Measurements from ENCODE around the gene PKN2. TPM values are rescaled to one million over a fixed set of nuclear protein-coding genes. Genes with fewer than 3 reads are reported as not detected.

PKN2 gene
- polyA plus RNA-seq, 3 donors from 2014 or later = 4.0 to 6.9 (median 5.4) TPM

GRCh38 chr1:88753506-88753905, 69.4 kb downstream of the PKN2 start:
- H3K4me3 Mint-ChIP-seq = no peak overlapping the region
- peaks cover 0 to 11% (median 10%) of the 10 kb centered on the region in 3 donors for H3K36me3 Mint-ChIP-seq
- H3K4me1 Mint-ChIP-seq = peaks cover 0 to 13% of the 10 kb centered on the region in 2 donors
- DNase-seq = no peak
- no peaks in the 10 kb centered on the region for H3K27me3 Mint-ChIP-seq (ENCODE audit: low read depth in 3 of 3)
- no peak overlapping the region for H3K27ac Mint-ChIP-seq
- H3K9me3 Mint-ChIP-seq = no peaks in the 10 kb centered on the region

- H3K36me3 Mint-ChIP-seq = peaks cover 0 to 10% (median 3%) of the 10 kb centered on the region in 3 donors
- peaks cover 2 to 16% of the 10 kb centered on the region in 2 donors for H3K4me1 Mint-ChIP-seq
- peak overlapping the region in 1 of 6 donors; percentile 1 for H3K27ac Mint-ChIP-seq
- no peaks in the 10 kb centered on the region for H3K9me3 Mint-ChIP-seq
- H3K4me3 Mint-ChIP-seq = no peak overlapping the region
- peaks cover 0 to 2% (median 0%) of the 10 kb centered on the region in 3 donors for H3K27me3 Mint-ChIP-seq (ENCODE audit: low read depth in 3 of 3)
- DNase-seq = no peak
Measured at GRCh38 chr1:88763649-88764406, 79.8 kb downstream of the PKN2 start.

- Mint-ChIP-seq H3K27ac (peak overlapping the region in 1 of 6 donors; percentile 25), H3K27me3 (ENCODE audit: low read depth in 3 of 3) (peaks cover 0 to 2% (median 0%) of the 10 kb centered on the region in 3 donors), H3K4me3 (no peak overlapping the region), H3K36me3 (peaks cover 11 to 13% (median 12%) of the 10 kb centered on the region in 3 donors), H3K4me1 (peaks cover 0 to 10% of the 10 kb centered on the region in 2 donors), H3K9me3 (no peaks in the 10 kb centered on the region)
- DNase-seq = no peak
Measured at GRCh38 chr1:88768187-88768586, 84.1 kb downstream of the PKN2 start.

- DNase-seq = no peak
- H3K27ac Mint-ChIP-seq = peak overlapping the region in 2 of 6 donors; percentile 1 to 19
- no peak overlapping the region for H3K4me3 Mint-ChIP-seq
- H3K4me1 Mint-ChIP-seq = peaks cover 3 to 10% of the 10 kb centered on the region in 2 donors
- no peaks in the 10 kb centered on the region for H3K9me3 Mint-ChIP-seq
- H3K36me3 Mint-ChIP-seq = peaks cover 11 to 16% (median 15%) of the 10 kb centered on the region in 3 donors
- peaks cover 0 to 2% (median 0%) of the 10 kb centered on the region in 3 donors for H3K27me3 Mint-ChIP-seq (ENCODE audit: low read depth in 3 of 3)
Measured at GRCh38 chr1:88768816-88769215, 84.7 kb downstream of the PKN2 start.

- DNase-seq = no peak
- Mint-ChIP-seq H3K36me3 (peaks cover 32 to 49% (median 36%) of the 10 kb centered on the region in 3 donors), H3K4me3 (no peak overlapping the region), H3K9me3 (no peaks in the 10 kb centered on the region), H3K27ac (peak overlapping the region in 2 of 6 donors; percentile 15 to 35), H3K4me1 (peaks cover 8 to 20% of the 10 kb centered on the region in 2 donors), H3K27me3 (ENCODE audit: low read depth in 3 of 3) (peaks cover 0 to 2% (median 0%) of the 10 kb centered on the region in 3 donors)
Measured at GRCh38 chr1:88773540-88774150, 89.6 kb downstream of the PKN2 start.

GRCh38 chr1:88774151-88774556, 90.1 kb downstream of the PKN2 start:
- DNase-seq = no peak
- H3K27ac Mint-ChIP-seq = peak overlapping the region in 1 of 6 donors; percentile 35
- H3K27me3 Mint-ChIP-seq (ENCODE audit: low read depth in 3 of 3) = peaks cover 0 to 2% (median 0%) of the 10 kb centered on the region in 3 donors
- no peak overlapping the region for H3K4me3 Mint-ChIP-seq
- H3K36me3 Mint-ChIP-seq = peaks cover 32 to 51% (median 36%) of the 10 kb centered on the region in 3 donors
- H3K4me1 Mint-ChIP-seq = peaks cover 8 to 20% of the 10 kb centered on the region in 2 donors
- no peaks in the 10 kb centered on the region for H3K9me3 Mint-ChIP-seq

- H3K27me3 Mint-ChIP-seq (ENCODE audit: low read depth in 3 of 3) = peaks cover 0 to 2% (median 0%) of the 10 kb centered on the region in 3 donors
- no peaks in the 10 kb centered on the region for H3K9me3 Mint-ChIP-seq
- H3K4me1 Mint-ChIP-seq = peaks cover 8 to 20% of the 10 kb centered on the region in 2 donors
- H3K27ac Mint-ChIP-seq = peak overlapping the region in 1 of 6 donors; percentile 10
- DNase-seq = no peak
- peaks cover 22 to 52% (median 25%) of the 10 kb centered on the region in 3 donors for H3K36me3 Mint-ChIP-seq
- H3K4me3 Mint-ChIP-seq = no peak overlapping the region
Measured at GRCh38 chr1:88777604-88778149, 93.6 kb downstream of the PKN2 start.

GRCh38 chr1:88779880-88780279, 95.8 kb downstream of the PKN2 start:
- H3K4me1 Mint-ChIP-seq = peaks cover 0 to 11% of the 10 kb centered on the region in 2 donors
- no peak for DNase-seq
- H3K4me3 Mint-ChIP-seq = no peak overlapping the region
- H3K36me3 Mint-ChIP-seq = peaks cover 20 to 47% (median 23%) of the 10 kb centered on the region in 3 donors
- peaks cover 0 to 2% (median 1%) of the 10 kb centered on the region in 3 donors for H3K27me3 Mint-ChIP-seq (ENCODE audit: low read depth in 3 of 3)
- no peaks in the 10 kb centered on the region for H3K9me3 Mint-ChIP-seq
- H3K27ac Mint-ChIP-seq = no peak overlapping the region

GRCh38 chr1:88780485-88780884, 96.4 kb downstream of the PKN2 start:
- Mint-ChIP-seq H3K36me3 (peaks cover 19 to 46% (median 21%) of the 10 kb centered on the region in 3 donors), H3K27ac (no peak overlapping the region), H3K27me3 (ENCODE audit: low read depth in 3 of 3) (peaks cover 0 to 1% (median 0%) of the 10 kb centered on the region in 3 donors), H3K4me1 (peaks cover 0 to 11% of the 10 kb centered on the region in 2 donors), H3K9me3 (no peaks in the 10 kb centered on the region), H3K4me3 (no peak overlapping the region)
- DNase-seq = no peak

- H3K4me1 Mint-ChIP-seq = no peaks in the 10 kb centered on the region
- H3K36me3 Mint-ChIP-seq = peaks cover 8 to 27% (median 8%) of the 10 kb centered on the region in 3 donors
- DNase-seq = no peak
- no peaks in the 10 kb centered on the region for H3K9me3 Mint-ChIP-seq
- H3K27ac Mint-ChIP-seq = no peak overlapping the region
- no peak overlapping the region for H3K4me3 Mint-ChIP-seq
- peaks cover 0 to 1% (median 0%) of the 10 kb centered on the region in 3 donors for H3K27me3 Mint-ChIP-seq (ENCODE audit: low read depth in 3 of 3)
Measured at GRCh38 chr1:88783145-88783544, 99.1 kb downstream of the PKN2 start.

GRCh38 chr1:88784551-88784950, 100.5 kb downstream of the PKN2 start:
- DNase-seq = no peak
- Mint-ChIP-seq H3K36me3 (peaks cover 8 to 26% (median 14%) of the 10 kb centered on the region in 3 donors), H3K9me3 (no peaks in the 10 kb centered on the region), H3K4me1 (no peaks in the 10 kb centered on the region), H3K27ac (no peak overlapping the region), H3K4me3 (no peak overlapping the region), H3K27me3 (ENCODE audit: low read depth in 3 of 3) (peaks cover 0 to 1% (median 0%) of the 10 kb centered on the region in 3 donors)

- H3K4me3 Mint-ChIP-seq = no peak overlapping the region
- no peaks in the 10 kb centered on the region for H3K9me3 Mint-ChIP-seq
- DNase-seq = no peak
- peak overlapping the region in 1 of 6 donors; percentile 8 for H3K27ac Mint-ChIP-seq
- H3K4me1 Mint-ChIP-seq = no peaks in the 10 kb centered on the region
- peaks cover 8 to 32% (median 23%) of the 10 kb centered on the region in 3 donors for H3K36me3 Mint-ChIP-seq
- H3K27me3 Mint-ChIP-seq (ENCODE audit: low read depth in 3 of 3) = peaks cover 0 to 1% (median 0%) of the 10 kb centered on the region in 3 donors
Measured at GRCh38 chr1:88787023-88787903, 103.2 kb downstream of the PKN2 start.

- H3K36me3 Mint-ChIP-seq = peaks cover 0 to 25% (median 20%) of the 10 kb centered on the region in 3 donors
- no peak for DNase-seq
- H3K27me3 Mint-ChIP-seq (ENCODE audit: low read depth in 3 of 3) = peaks cover 0 to 1% (median 0%) of the 10 kb centered on the region in 3 donors
- H3K27ac Mint-ChIP-seq = no peak overlapping the region
- no peaks in the 10 kb centered on the region for H3K4me1 Mint-ChIP-seq
- H3K4me3 Mint-ChIP-seq = no peak overlapping the region
- no peaks in the 10 kb centered on the region for H3K9me3 Mint-ChIP-seq
Measured at GRCh38 chr1:88791192-88791591, 107.1 kb downstream of the PKN2 start.

Data from immature natural killer cell (primary cell).